GM18861 (cell line): ENCODE data around the gene TARBP2.
"Not testable (repeated sequence)": the region's sequence is repeated elsewhere in the genome, so short reads cannot be mapped to it uniquely, and the experiment has no call there.

ENCODE experiments used
- ATAC-seq: cut with Tn5 transposase; IDR thresholded peaks from one replicate; pipeline ENCODE4 v1.9.1; 2021; ENCODE audit not compliant: unreplicated experiment

Gene TARBP2

DNA sequence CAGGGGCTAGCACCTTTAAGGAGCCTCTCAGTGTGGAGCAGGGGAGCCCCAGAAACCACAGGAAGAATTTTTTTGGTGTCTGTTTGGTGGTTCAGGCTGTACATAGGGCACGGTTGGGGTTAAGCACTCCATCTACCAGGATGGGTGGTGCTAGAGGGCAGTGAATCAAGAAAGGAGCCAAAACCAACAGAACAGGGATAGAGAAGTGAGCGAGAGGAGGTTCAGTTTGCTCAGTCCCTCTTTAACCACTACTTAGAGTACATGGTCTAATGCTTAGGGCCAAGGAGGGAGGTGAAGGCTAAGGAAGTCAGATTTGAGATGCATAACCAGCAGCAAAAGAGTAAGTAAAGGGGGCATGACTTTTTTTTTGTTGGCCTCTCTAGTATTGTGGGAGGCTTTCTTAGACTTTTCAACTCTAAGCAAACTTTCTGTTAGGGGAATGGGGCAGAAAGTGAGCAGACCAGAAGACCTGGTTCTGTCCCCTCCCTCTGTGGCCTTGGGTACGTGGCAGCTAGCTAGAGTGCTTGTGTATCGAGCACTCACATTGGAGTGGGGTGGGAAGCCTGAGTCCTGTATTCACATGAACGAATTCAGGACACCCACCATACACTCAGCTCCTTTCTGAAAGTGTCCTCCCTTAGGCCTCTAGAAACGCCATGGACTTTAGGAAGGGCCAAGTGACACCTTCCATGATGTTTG, 12.8 kb downstream of the TARBP2 start:
- ATAC-seq, result no peak

DNA sequence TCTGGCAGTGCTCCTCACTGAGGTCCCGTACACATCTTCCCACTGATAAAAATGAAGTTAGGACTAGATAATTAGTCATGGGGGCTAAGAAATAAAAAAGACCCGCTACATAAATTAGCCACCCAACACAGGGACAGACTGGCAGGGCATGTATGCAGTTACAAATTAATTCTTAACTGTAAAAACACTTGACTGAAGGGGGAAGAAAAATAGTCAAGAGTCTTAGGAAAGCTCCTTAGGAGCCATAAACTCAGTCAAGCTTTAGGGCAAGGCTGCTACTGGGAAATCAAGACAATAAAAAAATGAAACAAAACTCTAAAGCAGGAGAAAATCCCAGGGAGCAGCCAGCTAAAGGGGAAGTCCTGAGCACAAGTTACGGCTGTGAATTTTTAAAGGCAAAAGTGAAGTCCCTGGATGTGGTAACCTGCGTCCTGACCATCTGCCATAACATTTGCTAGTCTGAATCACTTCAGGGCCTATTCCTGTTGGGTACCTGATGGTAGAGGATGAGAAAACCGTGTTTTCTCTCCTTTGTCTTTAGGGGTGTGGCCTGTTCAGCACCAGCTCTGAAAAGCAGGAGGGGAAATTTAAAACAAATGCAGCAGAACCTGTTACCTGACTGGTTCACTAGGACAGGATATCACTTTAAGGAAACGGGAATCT, 13.7 kb downstream of the TARBP2 start:
- ATAC-seq, result no peak

DNA sequence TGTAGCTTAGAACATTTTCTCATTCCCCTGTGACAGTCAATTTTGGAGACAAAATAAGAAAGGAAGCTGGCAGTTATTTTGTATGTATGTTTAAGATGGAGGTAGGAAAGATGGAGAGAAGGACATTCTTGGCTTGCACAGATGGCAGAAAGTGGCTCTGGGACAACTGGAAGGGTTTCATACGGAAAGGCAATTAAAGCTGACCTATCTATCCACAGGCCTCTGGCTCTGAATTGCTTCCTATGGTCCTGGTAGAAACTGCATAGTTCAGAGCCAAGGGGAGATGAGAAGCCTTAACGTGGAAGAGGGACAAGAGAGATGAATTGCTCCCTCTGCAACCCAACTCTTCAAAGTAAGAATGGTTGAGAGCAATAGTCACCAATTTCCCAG, 14.2 kb downstream of the TARBP2 start:
- no peak for ATAC-seq

- ATAC-seq, result no peak
Measured at GRCh38 chr12:53516758-53517455, 15.8 kb downstream of the TARBP2 start.

DNA sequence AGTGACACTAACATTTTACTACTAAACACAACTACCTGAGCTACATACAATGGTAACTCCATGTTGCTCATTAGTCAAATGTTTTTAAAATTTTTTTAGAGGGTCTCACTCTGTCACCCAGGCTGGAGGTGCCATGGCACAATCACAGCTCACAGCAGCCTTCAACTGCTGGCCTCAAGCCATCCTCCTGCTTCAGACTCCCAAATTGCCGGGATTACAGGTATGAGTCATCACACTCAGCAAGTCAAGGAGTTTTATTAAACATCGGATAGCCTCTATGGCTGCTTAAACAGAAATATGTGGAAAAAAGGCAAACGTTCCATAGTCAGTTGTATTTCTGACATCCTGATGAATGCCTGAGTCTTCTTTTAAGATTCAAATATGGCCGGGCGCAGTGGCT, 17.3 kb downstream of the TARBP2 start:
- ATAC-seq, result no peak

DNA sequence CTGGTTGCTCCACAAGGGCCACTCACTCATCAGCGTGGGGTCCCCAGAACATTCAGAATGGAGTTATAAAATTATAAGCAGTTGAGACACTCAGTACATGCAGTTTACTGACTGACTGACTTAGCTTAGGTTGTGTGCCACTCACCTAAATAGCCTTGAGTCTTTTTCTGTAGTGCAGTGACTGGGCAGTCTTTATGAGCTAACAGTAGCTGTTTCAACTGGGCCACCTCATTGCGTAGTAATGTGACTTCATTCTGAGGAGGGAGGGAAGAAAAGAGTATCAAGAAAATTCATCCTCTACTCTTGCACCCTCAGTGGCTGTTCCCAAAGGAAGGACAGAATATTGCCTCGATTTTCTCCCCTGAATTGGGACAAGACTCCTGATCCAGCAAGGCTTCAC, 22.0 kb downstream of the TARBP2 start:
- no peak for ATAC-seq

- no peak for ATAC-seq
Measured at GRCh38 chr12:53524476-53524875, 23.4 kb downstream of the TARBP2 start.

- ATAC-seq, result no peak
Measured at GRCh38 chr12:53530061-53530460, 29.0 kb downstream of the TARBP2 start.

DNA sequence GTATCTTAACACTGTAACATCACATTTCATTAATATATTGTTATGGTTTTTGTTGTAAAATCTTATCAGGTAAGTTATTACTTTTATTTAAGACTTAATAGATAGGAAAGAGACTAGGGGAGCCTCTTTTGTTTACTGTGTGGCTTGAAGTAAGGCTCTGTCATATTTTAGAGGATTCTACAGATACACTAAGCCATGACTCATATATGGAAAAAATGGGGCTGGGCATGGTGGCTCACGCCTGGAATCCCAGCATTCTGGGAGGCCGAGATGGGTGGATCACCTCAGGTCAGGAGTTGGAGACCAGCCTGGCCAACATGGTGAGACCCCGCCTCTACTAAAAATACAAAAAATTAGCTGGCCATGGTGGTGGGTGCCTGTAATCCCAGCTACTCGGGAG, 29.8 kb downstream of the TARBP2 start:
- ATAC-seq, result no peak

DNA sequence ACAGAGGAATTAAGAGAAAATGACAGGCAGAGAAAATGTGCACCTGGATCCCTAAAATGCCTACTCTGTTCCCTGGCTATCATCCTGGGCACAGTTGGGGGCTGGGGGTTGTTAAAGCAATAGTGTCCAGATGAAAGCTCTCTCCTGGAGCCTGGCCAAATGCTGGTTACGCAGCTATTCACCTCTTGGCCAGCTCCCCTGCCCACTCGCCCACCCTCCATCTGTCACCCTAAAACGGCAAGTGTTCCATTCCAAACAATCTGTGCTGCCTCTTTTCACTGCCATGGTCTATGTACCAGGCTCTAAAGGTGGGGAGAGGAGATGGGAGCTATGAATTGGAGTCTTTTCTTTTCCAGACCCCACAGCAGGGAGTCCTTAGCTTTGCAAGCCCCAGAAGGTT, 30.9 kb downstream of the TARBP2 start:
- no peak for ATAC-seq

GRCh38 chr12:53532524-53533445, 31.7 kb downstream of the TARBP2 start:
- no peak for ATAC-seq

GRCh38 chr12:53533471-53533870, 32.4 kb downstream of the TARBP2 start:
- no peak for ATAC-seq

DNA sequence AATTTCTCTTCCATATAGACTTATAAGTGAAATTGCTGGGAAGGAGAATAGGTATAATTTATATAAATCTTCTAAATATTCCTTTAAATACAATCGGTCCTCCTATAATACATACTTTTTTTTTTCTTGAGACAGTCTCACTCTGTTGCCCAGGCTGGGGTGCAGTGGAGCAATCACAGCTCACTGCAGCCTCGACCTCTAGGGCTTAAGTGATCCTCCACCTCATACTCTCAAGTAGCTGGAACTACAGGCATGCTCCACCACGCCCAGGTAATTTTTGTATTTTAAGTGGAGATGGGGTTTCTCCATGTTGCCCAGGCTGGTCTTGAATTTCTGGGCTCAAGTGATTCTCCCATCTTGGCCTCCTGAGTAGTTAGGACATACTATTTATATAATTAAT, 35.9 kb downstream of the TARBP2 start:
- ATAC-seq, result no peak

DNA sequence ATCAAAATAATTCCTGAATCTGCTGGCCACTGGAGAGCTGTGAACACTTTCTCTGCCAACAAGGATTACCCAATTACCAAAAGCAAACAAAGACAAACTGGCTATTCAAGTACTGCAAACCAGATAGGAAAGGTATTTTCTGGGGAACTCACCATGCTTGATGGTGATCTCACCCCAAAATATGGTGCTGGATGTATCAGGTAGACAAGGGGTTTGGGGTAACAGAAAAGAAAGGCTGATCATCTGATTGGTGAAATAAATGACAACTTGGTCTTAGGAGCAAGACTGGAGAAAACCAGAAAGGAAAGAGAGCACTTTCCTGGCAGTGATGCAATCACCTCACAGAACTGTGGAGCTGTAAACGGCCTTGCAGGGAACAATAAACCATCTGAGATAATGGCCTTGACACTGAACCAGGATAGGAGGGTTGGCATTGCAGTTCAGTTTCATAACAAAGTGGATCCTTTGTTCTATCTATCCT, 37.2 kb downstream of the TARBP2 start:
- no peak for ATAC-seq

DNA sequence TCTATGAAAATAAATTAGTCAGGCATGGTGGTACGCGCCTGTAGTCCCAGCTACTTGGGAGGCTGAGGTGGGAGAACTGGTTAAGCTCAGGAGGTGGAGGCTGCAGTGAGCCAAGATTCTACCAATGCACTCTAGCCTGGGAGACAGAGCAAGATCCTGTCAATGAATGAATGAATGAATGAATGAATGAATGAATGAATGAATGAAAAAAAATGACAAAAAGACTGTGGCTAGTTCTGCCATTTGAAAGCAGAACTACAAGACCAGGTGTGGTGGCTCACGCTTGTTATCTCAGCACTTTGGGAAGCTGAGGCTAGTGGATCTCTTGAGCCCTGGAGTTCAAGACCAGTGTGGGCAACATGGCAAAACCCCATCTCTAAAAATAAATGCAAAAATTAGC, 38.4 kb downstream of the TARBP2 start:
- ATAC-seq, result no peak

- ATAC-seq, result peak; percentile 88
Measured at GRCh38 chr12:53543539-53543938, 42.5 kb downstream of the TARBP2 start.

DNA sequence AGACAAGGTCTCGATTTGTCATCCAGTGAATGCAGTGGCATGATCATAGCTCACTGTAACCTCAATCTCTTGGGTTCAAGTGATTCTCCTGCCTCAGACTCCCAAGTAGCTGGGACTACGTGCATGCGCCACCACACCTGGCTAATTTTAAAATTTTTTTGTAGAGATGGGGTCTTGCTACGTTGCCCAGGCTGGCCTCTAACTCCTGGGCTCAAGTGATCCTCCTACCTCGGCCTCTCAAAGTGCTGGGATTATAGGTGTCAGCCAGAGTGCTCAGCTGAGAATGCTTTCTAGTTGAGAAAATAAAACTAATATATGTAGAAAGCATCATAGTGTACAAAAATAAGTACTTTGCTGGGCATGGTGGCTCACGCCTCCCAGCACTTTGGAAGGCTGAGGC, 47.3 kb downstream of the TARBP2 start:
- ATAC-seq, result not testable (repeated sequence)

DNA sequence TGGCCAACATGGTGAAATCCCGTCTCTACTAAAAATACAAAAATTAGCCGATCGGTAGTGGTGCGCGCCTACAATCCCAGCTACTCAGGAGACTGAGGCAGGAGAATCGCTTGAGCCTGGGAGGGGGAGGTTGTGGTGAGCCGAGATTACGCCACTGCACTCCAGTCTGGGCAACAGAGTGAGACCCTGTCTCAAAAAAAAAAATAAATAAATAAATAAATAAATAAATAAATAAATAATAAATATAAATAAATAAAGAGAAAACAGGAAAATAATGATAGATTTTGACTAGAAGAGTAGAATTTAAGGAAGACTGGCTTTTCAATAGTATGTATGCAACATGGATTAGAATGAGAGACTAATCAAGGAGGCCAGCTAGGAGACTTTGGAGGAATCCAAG, 49.0 kb downstream of the TARBP2 start:
- ATAC-seq, result not testable (repeated sequence)

GRCh38 chr12:53550595-53550994, 49.5 kb downstream of the TARBP2 start:
- ATAC-seq, result no peak

DNA sequence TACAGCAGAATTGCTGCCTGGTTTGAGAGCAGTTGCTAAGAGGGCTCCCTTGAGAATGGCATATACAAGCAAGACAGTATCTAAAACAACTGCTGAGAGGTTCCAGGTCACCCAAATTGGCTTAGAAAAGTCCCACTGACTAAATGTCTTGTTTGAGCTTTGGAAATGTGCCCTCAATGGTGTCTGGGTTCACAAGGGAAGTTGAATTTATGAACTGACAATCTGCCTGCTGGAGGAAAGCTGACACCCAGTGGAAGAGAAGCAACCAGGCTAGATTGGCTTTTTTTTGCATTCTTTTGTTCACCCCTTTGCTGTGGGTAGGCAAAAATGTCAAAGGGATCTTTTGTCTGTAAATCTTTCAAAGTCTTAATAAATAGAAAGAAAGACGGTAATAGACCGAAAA, 50.8 kb downstream of the TARBP2 start:
- no peak for ATAC-seq
